Measurements from ENCODE around the gene LEFTY1.

LEFTY1 gene

GRCh38 chr1:225923692-225924555 lies 35.0 kb upstream of the LEFTY1 start, which contains the start of gene PYCR2:
TSS of gene PYCR2 (minus strand) at chr1:225924250. CDS start at chr1:225924110, 140 bp downstream.
- DNase-seq (ENCODE audit: low read depth in 1 of 2, low spot score in 1 of 2), result peak; percentile 96 to 98
- H3K27ac ChIP-seq (replicated peaks), result peak within 1 kb of the TSS; percentile 97
- H3K4me3 ChIP-seq (replicated peaks; ENCODE audit: insufficient read depth, low read length), result peak within 1 kb of the TSS; percentile 73
- H3K27me3 ChIP-seq (ENCODE audit: insufficient read depth, poor library complexity, severe bottlenecking), result no peaks in the 10 kb centered on the region
- TF ChIP-seq CTCF (IDR thresholded peaks at IDR 0.05; ENCODE audit: insufficient read depth, low read length), result no peak
- TF ChIP-seq SPI1 (IDR thresholded peaks at IDR 0.05; ENCODE audit: borderline replicate concordance, low read depth), result peak; percentile 52; the same call in 1 of the 2 replicates
- peak; percentile 44 for TF ChIP-seq REST (IDR thresholded peaks at IDR 0.05; ENCODE audit: insufficient replicate concordance, low read depth)
- peak; percentile 79 for TF ChIP-seq POLR2AphosphoS5 (IDR thresholded peaks at IDR 0.05; ENCODE audit: low read depth)
- peak; percentile 89 for TF ChIP-seq GABPA (IDR thresholded peaks at IDR 0.05; ENCODE audit: low read depth)

GRCh38 chr1:225923381-225923691 lies 34.4 kb upstream of the LEFTY1 start:
- TF ChIP-seq SPI1 (IDR thresholded peaks at IDR 0.05; ENCODE audit: borderline replicate concordance, low read depth) (no peak), REST (IDR thresholded peaks at IDR 0.05; ENCODE audit: insufficient replicate concordance, low read depth) (no peak), GABPA (IDR thresholded peaks at IDR 0.05; ENCODE audit: low read depth) (no peak), POLR2AphosphoS5 (IDR thresholded peaks at IDR 0.05; ENCODE audit: low read depth) (no peak), CTCF (IDR thresholded peaks at IDR 0.05; ENCODE audit: insufficient read depth, low read length) (no peak)
- Histone ChIP-seq H3K4me3 (replicated peaks; ENCODE audit: insufficient read depth, low read length) (peak overlapping the region; percentile 73), H3K27me3 (ENCODE audit: insufficient read depth, poor library complexity, severe bottlenecking) (no peaks in the 10 kb centered on the region), H3K27ac (replicated peaks) (peak overlapping the region; percentile 97)
- DNase-seq (ENCODE audit: low read depth in 1 of 2, low spot score in 1 of 2), result no peak

GRCh38 chr1:225921734-225922709 lies 33.1 kb upstream of the LEFTY1 start:
- TF ChIP-seq SPI1 (IDR thresholded peaks at IDR 0.05; ENCODE audit: borderline replicate concordance, low read depth) (no peak), REST (IDR thresholded peaks at IDR 0.05; ENCODE audit: insufficient replicate concordance, low read depth) (no peak), CTCF (IDR thresholded peaks at IDR 0.05; ENCODE audit: insufficient read depth, low read length) (no peak), GABPA (IDR thresholded peaks at IDR 0.05; ENCODE audit: low read depth) (no peak)
- Histone ChIP-seq H3K27me3 (ENCODE audit: insufficient read depth, poor library complexity, severe bottlenecking) (no peaks in the 10 kb centered on the region), H3K4me3 (replicated peaks; ENCODE audit: insufficient read depth, low read length) (no peak overlapping the region), H3K27ac (replicated peaks) (no peak overlapping the region)
- no peak for DNase-seq (ENCODE audit: low read depth in 1 of 2, low spot score in 1 of 2)
